ENCODE results near the gene TMEFF2. TPM values are rescaled to one million over a fixed set of nuclear protein-coding genes. Genes with fewer than 3 reads are reported as not detected.
"Not testable (repeated sequence)": the region's sequence is repeated elsewhere in the genome, so short reads cannot be mapped to it uniquely, and the experiment has no call there.

TMEFF2 gene
- total RNA-seq, 4 donors from 2014 or later: 0.16 to 0.46 (median 0.17) TPM; not detected in 1

DNA sequence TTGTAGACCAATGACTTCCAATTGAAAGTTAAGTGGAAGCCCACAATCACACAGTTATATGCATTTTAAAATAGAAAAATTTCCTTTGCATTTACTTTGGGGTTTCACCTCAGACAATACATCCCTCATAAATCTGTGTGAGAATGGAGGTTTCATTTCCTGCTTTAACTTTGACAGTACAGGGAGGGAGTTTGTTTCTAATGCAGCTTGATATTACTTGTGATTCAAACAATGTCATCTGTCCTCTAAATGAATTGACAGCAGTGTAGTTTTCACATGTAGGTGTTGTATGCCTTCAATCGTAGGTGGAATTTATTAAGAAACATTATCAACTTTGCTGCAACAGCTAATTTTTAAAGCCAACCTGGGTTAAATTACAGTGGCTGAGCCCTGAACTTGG is 75.2 kb downstream of the TMEFF2 start:
- no peak for DNase-seq (ENCODE audit: low spot score in 2 of 2)
- intact Hi-C loops (cut with DNase I; ENCODE audit: low total_unique reads): no loop called here
- 79 to 84% methylated on average over 1 of the region's 1 CpG for WGBS, 2 donors
- no peak overlapping the region for H3K4me3 ChIP-seq (ENCODE audit: low read depth, poor library complexity, severe bottlenecking)
- TF ChIP-seq POLR2A (IDR thresholded peaks at IDR 0.05) (no peak), CTCF (IDR thresholded peaks at IDR 0.05) (no peak)

DNA sequence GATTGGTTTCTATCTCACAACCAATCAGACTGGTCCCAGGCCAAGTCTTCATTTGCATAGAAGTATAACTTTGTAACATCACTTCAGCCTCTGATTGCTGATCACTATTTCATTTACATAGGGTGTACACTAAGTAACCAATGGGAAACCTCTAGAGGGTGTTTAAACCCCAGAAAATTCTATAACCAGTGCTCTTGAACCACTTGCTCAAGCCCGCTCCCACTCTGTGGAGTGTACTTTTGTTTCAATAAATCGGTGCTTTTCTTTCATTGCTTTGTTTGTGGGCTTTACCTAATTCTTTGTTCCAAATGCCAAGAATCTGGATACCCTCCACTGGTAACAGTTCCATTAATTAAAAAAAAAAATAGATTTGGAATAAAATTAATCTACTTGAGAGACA is 77.0 kb downstream of the TMEFF2 start:
- 48 to 100% methylated on average over 2 of the region's 2 CpGs for WGBS, 2 donors
- intact Hi-C loops (cut with DNase I; ENCODE audit: low total_unique reads): no loop called here
- no peak overlapping the region for H3K4me3 ChIP-seq (ENCODE audit: low read depth, poor library complexity, severe bottlenecking)
- no peak for DNase-seq (ENCODE audit: low spot score in 2 of 2)
- no peak for TF ChIP-seq POLR2A (IDR thresholded peaks at IDR 0.05)
- TF ChIP-seq CTCF (IDR thresholded peaks at IDR 0.05): no peak

DNA sequence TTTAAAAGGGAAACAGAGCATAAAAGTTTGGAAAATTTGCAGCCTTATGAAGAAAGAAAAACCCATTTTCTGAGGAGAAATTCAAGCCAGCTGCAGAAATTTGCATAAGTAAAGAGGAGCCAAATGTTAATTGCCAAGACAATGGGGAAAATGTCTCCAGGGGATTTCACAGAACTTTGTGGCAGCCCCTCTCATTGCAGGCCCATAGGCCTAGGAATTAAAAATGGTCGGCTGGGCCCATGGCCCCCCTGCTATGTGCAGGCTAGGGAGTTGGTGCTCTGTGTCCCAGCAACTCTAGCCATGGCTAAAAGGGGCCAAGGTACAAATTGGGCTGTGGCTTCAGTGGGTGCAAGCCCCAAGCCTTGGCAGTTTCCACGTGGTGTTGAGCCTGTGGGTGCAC is 83.2 kb downstream of the TMEFF2 start:
- DNase-seq (ENCODE audit: low spot score in 2 of 2); intact Hi-C loops (cut with DNase I; ENCODE audit: low total_unique reads): not testable (repeated sequence)
- 71 to 75% methylated on average over 2 of the region's 2 CpGs for WGBS, 2 donors

DNA sequence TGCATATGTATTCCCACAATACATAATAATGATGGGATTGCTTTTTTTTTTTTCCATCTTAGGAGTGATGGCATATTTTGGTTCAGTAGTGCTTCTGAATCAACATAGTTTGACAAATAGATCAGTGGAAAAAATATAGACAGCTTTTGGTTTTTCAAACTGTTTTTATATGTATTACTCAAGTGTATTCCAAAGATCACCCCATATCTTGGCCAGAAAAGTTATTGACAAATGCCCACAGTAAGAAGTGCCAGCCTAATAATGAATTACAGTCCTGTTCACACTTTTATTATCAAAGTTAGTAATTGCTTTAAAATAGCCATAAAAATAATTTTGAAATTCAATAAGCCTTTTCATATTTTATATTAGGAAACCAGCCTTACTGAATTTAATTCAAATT is 95.0 kb downstream of the TMEFF2 start:
- H3K4me3 ChIP-seq (ENCODE audit: low read depth, poor library complexity, severe bottlenecking): no peak overlapping the region
- no peak for TF ChIP-seq POLR2A (IDR thresholded peaks at IDR 0.05)
- TF ChIP-seq CTCF (IDR thresholded peaks at IDR 0.05): no peak
- no peak for DNase-seq (ENCODE audit: low spot score in 2 of 2)
- intact Hi-C loops (cut with DNase I; ENCODE audit: low total_unique reads): no loop called here

More for the DNA sequence above, 83.2 kb downstream of the TMEFF2 start:
- not testable (repeated sequence) for H3K4me3 ChIP-seq (ENCODE audit: low read depth, poor library complexity, severe bottlenecking)

DNA sequence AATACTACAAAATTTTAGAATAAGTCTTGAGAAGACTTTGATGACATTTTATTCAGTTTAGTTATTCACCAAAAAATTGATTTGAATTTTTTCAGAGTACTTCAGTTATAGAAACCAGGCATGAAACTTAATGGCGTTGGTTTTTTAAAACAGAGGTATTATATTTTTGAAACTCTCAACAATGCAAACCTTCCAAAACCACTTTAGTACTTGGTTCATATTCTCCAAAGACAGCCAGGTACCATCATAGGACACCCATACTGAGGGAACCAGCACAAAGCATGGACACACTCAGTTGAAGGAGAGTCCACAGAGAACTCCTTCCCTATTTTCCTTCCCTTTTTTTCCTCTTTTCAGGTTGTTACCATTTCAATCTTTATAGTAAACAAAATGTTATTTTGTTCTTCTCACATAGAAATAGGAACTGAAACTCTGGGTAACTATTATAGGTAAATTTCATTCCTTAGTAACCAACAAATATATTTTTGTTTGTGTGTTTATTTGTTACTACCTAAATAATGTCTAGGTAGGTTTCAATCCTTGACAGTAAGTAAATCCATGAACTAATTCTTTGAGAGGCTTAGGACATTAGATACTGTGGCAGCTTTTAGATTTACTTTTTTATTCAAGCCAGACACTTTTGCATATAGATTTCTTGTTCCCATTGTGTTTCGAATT is 95.8 kb downstream of the TMEFF2 start:
- H3K4me3 ChIP-seq (ENCODE audit: low read depth, poor library complexity, severe bottlenecking): no peak overlapping the region
- TF ChIP-seq CTCF (IDR thresholded peaks at IDR 0.05) (no peak), POLR2A (IDR thresholded peaks at IDR 0.05) (no peak)
- DNase-seq (ENCODE audit: low spot score in 2 of 2): no peak
- intact Hi-C loops (cut with DNase I; ENCODE audit: low total_unique reads): no loop called here
- 87 to 92% methylated on average over 2 of the region's 2 CpGs for WGBS, 2 donors

DNA sequence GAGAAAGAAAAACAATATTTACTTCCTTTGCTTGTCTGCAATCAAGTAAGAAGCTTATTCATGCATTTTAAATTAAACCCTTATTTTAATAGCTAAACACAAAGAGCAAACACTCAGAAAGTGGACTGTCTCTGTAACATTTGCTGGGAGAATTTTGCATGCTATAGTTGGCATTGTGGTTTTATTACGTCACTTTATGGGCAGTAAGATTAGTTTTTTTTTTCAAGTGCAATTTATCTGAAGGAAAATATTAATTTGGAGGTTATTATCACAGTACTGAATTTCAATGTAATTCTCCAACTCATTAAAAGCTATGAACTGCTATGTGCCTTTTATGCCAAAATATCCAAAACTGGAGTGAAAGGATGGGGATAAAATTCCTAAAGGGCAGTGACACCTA is 103.3 kb downstream of the TMEFF2 start:
- H3K4me3 ChIP-seq (ENCODE audit: low read depth, poor library complexity, severe bottlenecking): no peak overlapping the region
- 41 to 58% methylated on average over 1 of the region's 1 CpG for WGBS, 2 donors
- TF ChIP-seq POLR2A (IDR thresholded peaks at IDR 0.05) (no peak), CTCF (IDR thresholded peaks at IDR 0.05) (no peak)
- intact Hi-C loops (cut with DNase I; ENCODE audit: low total_unique reads): no loop called here
- no peak for DNase-seq (ENCODE audit: low spot score in 2 of 2)
